GM12801 (cell line): Measurements from ENCODE around the gene TAS1R2.

ENCODE experiments used
- CTCF ChIP-seq: IDR thresholded peaks from one replicate; pipeline ENCODE4 v1.5.1; 2011; ENCODE audit warnings: control low read depth; ENCODE audit not compliant: insufficient read length; ENCODE audit errors: extremely low read depth

Gene TAS1R2

GRCh38 chr1:18820791-18821641 is 38.4 kb downstream of the TAS1R2 start:
- no peak for TF ChIP-seq CTCF

- TF ChIP-seq CTCF = no peak
These were observed 39.3 kb downstream of the TAS1R2 start for GRCh38 chr1:18819986-18820790.

- TF ChIP-seq CTCF = no peak
These were observed 40.3 kb downstream of the TAS1R2 start for GRCh38 chr1:18819203-18819602.

- TF ChIP-seq CTCF = no peak
These were observed 41.5 kb downstream of the TAS1R2 start for GRCh38 chr1:18817795-18818435.

- TF ChIP-seq CTCF = no peak
These were observed 42.1 kb downstream of the TAS1R2 start for GRCh38 chr1:18817316-18817715.

GRCh38 chr1:18816808-18817207 is 42.7 kb downstream of the TAS1R2 start:
- TF ChIP-seq CTCF = no peak

- TF ChIP-seq CTCF = no peak
These were observed 44.5 kb downstream of the TAS1R2 start for GRCh38 chr1:18814874-18815531.
